Astrocyte (in vitro differentiated cells and primary cell): ENCODE data around the gene FRMD5.

Experiments
- CTCF ChIP-seq: IDR thresholded peaks from 2 replicates; pipeline ENCODE4 v1.5.1; 2011; ENCODE audit warnings: low read depth, mild to moderate bottlenecking, inconsistent platforms, low read length, moderate library complexity; ENCODE audit not compliant: insufficient read depth
- EZH2 ChIP-seq: IDR thresholded peaks from 2 replicates; pipeline ENCODE4 v1.6.1; 2012; ENCODE audit warnings: mild to moderate bottlenecking, low read length, inconsistent platforms; ENCODE audit not compliant: insufficient read depth

- no peak for TF ChIP-seq CTCF
- no peak for TF ChIP-seq EZH2
These were observed 34.3 kb downstream of the FRMD5 start for GRCh38 chr15:44160796-44161195.
